ENCODE data around the gene MLH3. TPM values are rescaled to one million over a fixed set of nuclear protein-coding genes. Genes with fewer than 3 reads are reported as not detected.
A peak's percentile ranks its signal among the peaks of the same experiment; 100 is the strongest.

MLH3 gene
- total and polyA plus RNA-seq, 10 of the 15 experiments (the other 5 are each of a cell fraction or from before 2014, with no cell fraction given): 12.6 to 31.2 (median 19.6) TPM

DNA sequence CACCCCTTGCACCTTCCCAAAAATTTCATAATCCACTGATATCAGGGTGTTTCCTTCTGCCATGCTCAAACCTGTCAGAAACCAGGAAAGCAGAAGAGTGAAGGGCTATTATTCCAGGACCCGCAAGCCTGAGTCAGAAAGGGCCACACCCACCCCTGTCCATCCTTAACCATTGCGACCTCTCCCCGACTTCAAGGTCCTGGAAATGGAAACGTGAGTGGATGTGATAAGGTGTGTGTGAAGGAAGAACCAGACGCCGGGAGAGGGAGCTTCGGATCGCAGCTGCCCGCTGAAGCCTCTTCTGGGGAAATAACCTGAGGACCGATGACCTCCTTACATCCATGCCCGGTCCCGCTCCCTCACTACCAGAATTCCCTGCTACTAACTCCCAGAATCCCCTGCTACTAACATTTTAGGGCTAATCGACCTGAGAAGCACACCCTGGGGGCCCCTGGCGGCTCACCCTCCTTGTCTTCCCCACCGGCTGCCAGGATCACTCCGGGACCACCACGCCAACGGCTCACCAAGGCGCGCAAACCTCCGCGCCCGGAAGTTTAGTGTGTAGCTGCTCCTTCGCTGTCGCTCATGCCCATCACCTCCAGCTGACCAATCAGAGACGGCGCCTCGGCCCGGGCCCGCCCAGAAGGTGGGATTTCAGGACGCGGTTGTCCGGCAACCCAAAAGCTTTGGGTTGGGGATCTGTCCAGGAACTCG lies 12.4 kb upstream of the MLH3 start, which contains the start of gene ACYP1:
ACYP1 (minus strand) TSS at position 534 of the 714 bp plus-strand sequence; CDS start at position 63, 471 bp downstream.
- RAD21 ChIA-PET (ENCODE audit: unreplicated experiment): interaction anchor here (0.7 to 3.4 kb wide), 10 partner anchors 13 to 228 kb away, joined by 3 to 13 read pairs (median 6); partner anchors contain the start of genes EIF2B2 and MLH3
- Histone ChIP-seq H3K9me3 (replicated peaks; ENCODE audit: control insufficient read depth, insufficient read depth, low read length) (no peaks in the 10 kb centered on the region; the same call in 2 of the 3 replicates), H3K9ac (ENCODE audit: control insufficient read depth, insufficient read depth, low read length) (peak within 1 kb of the TSS; percentile 76), H3K4me2 (ENCODE audit: control insufficient read depth, insufficient read depth) (peak within 1 kb of the TSS; percentile 92), H3K27me3 (replicated peaks in 1 of 2; ENCODE audit: control insufficient read depth in 2 of 2, insufficient read depth in 2 of 2, low read length in 1 of 2) (no peaks in the 10 kb centered on the region), H3K4me1 (ENCODE audit: control insufficient read depth, insufficient read depth, low read length) (peaks cover 5% of the 10 kb centered on the region), H3K79me2 (ENCODE audit: control insufficient read depth, insufficient read depth, low read length) (peaks cover 19% of the 10 kb centered on the region), H3K36me3 (ENCODE audit: control insufficient read depth in 2 of 2, insufficient read depth in 2 of 2, low read length in 1 of 2) (no peaks in the 10 kb centered on the region; a peak in 1 of 4 replicates), H2AFZ (ENCODE audit: control insufficient read depth, low read depth, low read length) (peak within 1 kb of the TSS; percentile 71), H4K20me1 (ENCODE audit: control insufficient read depth, insufficient read depth) (no peaks in the 10 kb centered on the region), H3K27ac (ENCODE audit: control insufficient read depth, insufficient read depth) (peak within 1 kb of the TSS; percentile 60), H3K4me3 (peak within 1 kb of the TSS; percentile 98)
- intact Hi-C loops (cut with micrococcal nuclease; ENCODE audit: unreplicated experiment) (no loop called here), in situ Hi-C loops (cut with MboI) (no loop called here)
- WGBS (ENCODE audit: insufficient coverage, insufficient replicate concordance, low lambda C conversion rate, missing lambda C conversion rate): 1% methylated on average over 34 of the region's 34 CpGs
- CTCF ChIA-PET: interaction anchor here (0.8 to 2.7 kb wide), 13 partner anchors 9 to 203 kb away, joined by 3 to 13 read pairs (median 3); no protein-coding TSS in a partner anchor
- no TSS peak for BruUV-seq (replicated peaks)
- POLR2A ChIA-PET: interaction anchor here (0.5 to 3.6 kb wide), 8 partner anchors 9 to 231 kb away, joined by 3 to 19 read pairs (median 6); partner anchors contain the start of gene MLH3
- FAIRE-seq (peak; percentile 13), DNase-seq (ENCODE audit: low read depth, low spot score) (peak; percentile 56), ATAC-seq (peak; percentile 98)
- SMC1A ChIA-PET (ENCODE audit: uncharacterized antibody, unreplicated experiment): interaction anchor here (0.9 to 3.2 kb wide), 16 partner anchors 8 to 239 kb away, joined by 3 to 15 read pairs (median 5); partner anchors contain the start of genes MLH3 and NEK9
- TF ChIP-seq TAF1 (IDR thresholded peaks at IDR 0.05; ENCODE audit: borderline replicate concordance, low read depth, low read length) (peak; percentile 70; the same call in 1 of the 2 replicates), RBBP5 (conservative IDR thresholded peaks at IDR 0.05) (no peak), NR2F1 (conservative IDR thresholded peaks at IDR 0.05) (peak; percentile 32; the same call in 1 of the 2 replicates), CBFB (IDR thresholded peaks at IDR 0.05; ENCODE audit: low read depth) (0 out of 2 replicates have a peak, but pooled peaks have one; percentile 53), GATAD2B (conservative IDR thresholded peaks at IDR 0.05; ENCODE audit: low read depth) (peak; percentile 52; the same call in 1 of the 2 replicates), FOXM1 (IDR thresholded peaks at IDR 0.05; ENCODE audit: low read depth, low read length) (no peak), YBX1 (IDR thresholded peaks at IDR 0.05) (no peak), DPF2 (IDR thresholded peaks at IDR 0.05) (peak; percentile 95), IKZF2 (IDR thresholded peaks at IDR 0.05) (0 out of 4 replicates have a peak, but pooled peaks of 1 of the 2 experiments have one; percentile 40), POLR2A (IDR thresholded peaks at IDR 0.05; ENCODE audit: low read depth, low read length) (peak; percentile 82), KAT2A (conservative IDR thresholded peaks at IDR 0.05; ENCODE audit: control insufficient read depth, low read depth, low read length) (no peak), STAT1 (conservative IDR thresholded peaks at IDR 0.05) (no peak), CHD2 (IDR thresholded peaks at IDR 0.05; ENCODE audit: borderline replicate concordance, low read depth, low read length) (peak; percentile 95), ZNF207 (IDR thresholded peaks at IDR 0.05; ENCODE audit: borderline replicate concordance) (0 out of 2 replicates have a peak, but pooled peaks have one; percentile 13), ZNF274 (IDR thresholded peaks at IDR 0.05; ENCODE audit: insufficient read depth, insufficient read length) (no peak), EED (IDR thresholded peaks at IDR 0.05; ENCODE audit: low read depth) (no peak)
- TF ChIP-seq, protein P1, sequence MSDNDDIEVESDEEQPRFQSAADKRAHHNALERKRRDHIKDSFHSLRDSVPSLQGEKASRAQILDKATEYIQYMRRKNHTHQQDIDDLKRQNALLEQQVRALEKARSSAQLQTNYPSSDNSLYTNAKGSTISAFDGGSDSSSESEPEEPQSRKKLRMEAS (IDR thresholded peaks at IDR 0.05; ENCODE audit: low read depth, low read length): peak; percentile 53
- TF ChIP-seq, protein P2, sequence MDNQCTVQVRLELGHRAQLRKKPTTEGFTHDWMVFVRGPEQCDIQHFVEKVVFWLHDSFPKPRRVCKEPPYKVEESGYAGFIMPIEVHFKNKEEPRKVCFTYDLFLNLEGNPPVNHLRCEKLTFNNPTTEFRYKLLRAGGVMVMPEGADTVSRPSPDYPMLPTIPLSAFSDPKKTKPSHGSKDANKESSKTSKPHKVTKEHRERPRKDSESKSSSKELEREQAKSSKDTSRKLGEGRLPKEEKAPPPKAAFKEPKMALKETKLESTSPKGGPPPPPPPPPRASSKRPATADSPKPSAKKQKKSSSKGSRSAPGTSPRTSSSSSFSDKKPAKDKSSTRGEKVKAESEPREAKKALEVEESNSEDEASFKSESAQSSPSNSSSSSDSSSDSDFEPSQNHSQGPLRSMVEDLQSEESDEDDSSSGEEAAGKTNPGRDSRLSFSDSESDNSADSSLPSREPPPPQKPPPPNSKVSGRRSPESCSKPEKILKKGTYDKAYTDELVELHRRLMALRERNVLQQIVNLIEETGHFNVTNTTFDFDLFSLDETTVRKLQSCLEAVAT (IDR thresholded peaks at IDR 0.05): no peak
- TF ChIP-seq, protein P3, sequence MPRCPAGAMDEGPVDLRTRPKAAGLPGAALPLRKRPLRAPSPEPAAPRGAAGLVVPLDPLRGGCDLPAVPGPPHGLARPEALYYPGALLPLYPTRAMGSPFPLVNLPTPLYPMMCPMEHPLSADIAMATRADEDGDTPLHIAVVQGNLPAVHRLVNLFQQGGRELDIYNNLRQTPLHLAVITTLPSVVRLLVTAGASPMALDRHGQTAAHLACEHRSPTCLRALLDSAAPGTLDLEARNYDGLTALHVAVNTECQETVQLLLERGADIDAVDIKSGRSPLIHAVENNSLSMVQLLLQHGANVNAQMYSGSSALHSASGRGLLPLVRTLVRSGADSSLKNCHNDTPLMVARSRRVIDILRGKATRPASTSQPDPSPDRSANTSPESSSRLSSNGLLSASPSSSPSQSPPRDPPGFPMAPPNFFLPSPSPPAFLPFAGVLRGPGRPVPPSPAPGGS (IDR thresholded peaks at IDR 0.05; ENCODE audit: borderline replicate concordance, insufficient read depth, low read depth, low read length, poor library complexity, severe bottlenecking): no peak
